ENCODE data around the gene CHD9.

Gene CHD9

GRCh38 chr16:53374800-53375199 is 320.0 kb downstream of the CHD9 start:
- POLR2A ChIA-PET = no interaction called here
- CTCF ChIA-PET = interaction anchor here (0.7 kb wide), 1 partner anchor 381 kb away, joined by 3 read pairs; no protein-coding TSS in a partner anchor
- no peak for DNase-seq (ENCODE audit: extremely low spot score)
- TF ChIP-seq ZNF384 (IDR thresholded peaks at IDR 0.05) = no peak
- no peak for TF ChIP-seq FOXK2 (IDR thresholded peaks at IDR 0.05)
- TF ChIP-seq NFRKB (IDR thresholded peaks at IDR 0.05) = no peak
- no peak for TF ChIP-seq FOXA1 (IDR thresholded peaks at IDR 0.05)
- TF ChIP-seq CTBP1 (IDR thresholded peaks at IDR 0.05; ENCODE audit: borderline replicate concordance) = no peak
- TF ChIP-seq FOXM1 (IDR thresholded peaks at IDR 0.05; ENCODE audit: borderline replicate concordance) = no peak
- no peak for TF ChIP-seq HDGF (IDR thresholded peaks at IDR 0.05; ENCODE audit: borderline replicate concordance)
- TF ChIP-seq SP1 (IDR thresholded peaks at IDR 0.05) = no peak

GRCh38 chr16:53378138-53378537 is 323.3 kb downstream of the CHD9 start:
- CTCF ChIA-PET = no interaction called here
- TF ChIP-seq TARDBP (IDR thresholded peaks at IDR 0.05) = no peak
- no peak for TF ChIP-seq HDGF (IDR thresholded peaks at IDR 0.05; ENCODE audit: borderline replicate concordance)
- no peak for TF ChIP-seq SUZ12 (IDR thresholded peaks at IDR 0.05)
- TF ChIP-seq LEF1 (IDR thresholded peaks at IDR 0.05; ENCODE audit: borderline replicate concordance) = no peak
- TF ChIP-seq FOXK2 (IDR thresholded peaks at IDR 0.05) = no peak
- no peak for TF ChIP-seq ZNF384 (IDR thresholded peaks at IDR 0.05)
- no peak for TF ChIP-seq BHLHE40 (IDR thresholded peaks at IDR 0.05; ENCODE audit: borderline replicate concordance)
- TF ChIP-seq SP1 (IDR thresholded peaks at IDR 0.05) = no peak
- TF ChIP-seq ARNT (IDR thresholded peaks at IDR 0.05) = no peak
- no peak for TF ChIP-seq NFRKB (IDR thresholded peaks at IDR 0.05)
- TF ChIP-seq PKNOX1 (IDR thresholded peaks at IDR 0.05) = no peak
- no peak for TF ChIP-seq CTBP1 (IDR thresholded peaks at IDR 0.05; ENCODE audit: borderline replicate concordance)
- no peak for TF ChIP-seq L3MBTL2 (conservative IDR thresholded peaks at IDR 0.05)
- no peak for DNase-seq (ENCODE audit: extremely low spot score)
- POLR2A ChIA-PET = no interaction called here
